Endothelial cell of umbilical vein (primary cell): ENCODE data around the gene CNST. TPM values are rescaled to one million over a fixed set of nuclear protein-coding genes. Genes with fewer than 3 reads are reported as not detected.

Experiments
- BruUV-seq: library from RNA; stranded (reverse); fragments of 400-500 nt; replicated peaks from 2 replicates; lab custom pipeline; 2021; lab: Mats Ljungman, UMichigan
- CTCF ChIA-PET: fragments of 300-600, 350-600 bp; sonication (Branson Sonifier 250); formaldehyde crosslinking; loops from one replicate; lab custom pipeline; 2021; ENCODE audit warnings: antibody characterized with exemption, inconsistent platforms; lab: Charles Lee
- POLR2A ChIA-PET: fragments of 300-600, 350-600 bp; sonication (Branson Sonifier 250); formaldehyde crosslinking; loops from one replicate; lab custom pipeline; 2021; ENCODE audit warnings: antibody characterized with exemption, inconsistent platforms; lab: Charles Lee
- DNase-seq: peaks from one replicate; pipeline ENCODE4 v3.0.0-alpha.2; 2011; ENCODE audit warnings: low read depth, low spot score
- FAIRE-seq: peaks from 2 replicates; lab custom pipeline; 2011; peaks lifted over from hg19 to GRCh38; lab: Jason Lieb, UNC
- H2AFZ ChIP-seq: 2 replicates; pipeline ENCODE4 v1.6.0; 2012; ENCODE audit warnings: low read depth, low read length, control low read depth, inconsistent platforms
- H3K27ac ChIP-seq: 2 replicates; pipeline ENCODE4 v1.5.1; 2011; ENCODE audit warnings: low read depth, mild to moderate bottlenecking, control low read depth, low read length, moderate library complexity; ENCODE audit not compliant: insufficient read depth
- H3K27me3 ChIP-seq, 2 experiments: 2 replicates each; pipeline versions ENCODE4 v1.6.0 to v1.6.1; 2011; ENCODE audit warnings: low read length in 2 of 2, mixed read lengths in 1 of 2; ENCODE audit not compliant: control insufficient read depth in 2 of 2, insufficient read depth in 2 of 2
- H3K36me3 ChIP-seq, 2 experiments: 2 replicates in 1 of 2; 3 replicates in 1 of 2; pipeline ENCODE4 v1.5.1; 2011; ENCODE audit warnings: low read length in 2 of 2, mild to moderate bottlenecking in 1 of 2, moderate library complexity in 1 of 2; ENCODE audit not compliant: control insufficient read depth in 2 of 2, insufficient read depth in 2 of 2; ENCODE audit errors: extremely low read depth in 1 of 2
- H3K4me1 ChIP-seq: 3 replicates; pipeline ENCODE4 v1.5.1; 2011; ENCODE audit warnings: mild to moderate bottlenecking, low read length; ENCODE audit not compliant: control insufficient read depth, insufficient read depth; ENCODE audit errors: extremely low read depth
- H3K4me2 ChIP-seq: 2 replicates; pipeline ENCODE4 v1.6.1; 2011; ENCODE audit warnings: low read length, control low read depth, mixed read lengths; ENCODE audit not compliant: insufficient read depth
- H3K4me3 ChIP-seq, 3 experiments: fragments of 200-600 bp in 1 of 3; sonication (generic), shearing (Covaris generic) in 1 of 3; replicated peaks in 1 of 3; 2 replicates each; pipeline ENCODE4 v1.5.1; 2011 to 2016; ENCODE audit warnings: control low read depth in 3 of 3, low read length in 3 of 3, mild to moderate bottlenecking in 2 of 3, inconsistent platforms in 1 of 3, low read depth in 1 of 3, moderate library complexity in 1 of 3; ENCODE audit not compliant: insufficient read depth in 1 of 3
- H3K79me2 ChIP-seq: 2 replicates; pipeline ENCODE4 v1.6.0; 2012; ENCODE audit warnings: low read length, inconsistent platforms; ENCODE audit not compliant: control insufficient read depth, insufficient read depth
- H3K9ac ChIP-seq: replicated peaks from 2 replicates; pipeline ENCODE3; 2011; ENCODE audit warnings: low read length, control low read depth; ENCODE audit not compliant: insufficient read depth; ENCODE audit errors: extremely low read depth
- H3K9me1 ChIP-seq: replicated peaks from 3 replicates; pipeline ENCODE4 v1.6.0; 2011; ENCODE audit warnings: mild to moderate bottlenecking, low read length; ENCODE audit not compliant: control insufficient read depth, insufficient read depth; ENCODE audit errors: extremely low read depth
- H3K9me3 ChIP-seq: replicated peaks from 2 replicates; pipeline ENCODE4 v1.5.1; 2012; ENCODE audit warnings: low read length, inconsistent platforms; ENCODE audit not compliant: control insufficient read depth, insufficient read depth
- H4K20me1 ChIP-seq: replicated peaks from 2 replicates; pipeline ENCODE3; 2011; ENCODE audit warnings: mild to moderate bottlenecking, low read length; ENCODE audit not compliant: control insufficient read depth, insufficient read depth; ENCODE audit errors: extremely low read depth
- EZH2 ChIP-seq: IDR thresholded peaks from 2 replicates; pipeline ENCODE4 v1.6.1; 2012; ENCODE audit warnings: borderline replicate concordance, low read depth, mild to moderate bottlenecking, moderate library complexity, low read length, inconsistent platforms; ENCODE audit not compliant: severe bottlenecking
- FOS ChIP-seq: IDR thresholded peaks from 2 replicates; pipeline ENCODE4 v1.6.1; 2011; ENCODE audit warnings: mild to moderate bottlenecking, low read length, moderate library complexity, borderline replicate concordance; ENCODE audit not compliant: insufficient read depth
- GATA2 ChIP-seq: IDR thresholded peaks from 2 replicates; pipeline ENCODE4 v1.7.0; 2011; ENCODE audit warnings: low read depth, mild to moderate bottlenecking, moderate library complexity, mixed read lengths, low read length; ENCODE audit not compliant: insufficient read length, insufficient read depth
- JUN ChIP-seq: IDR thresholded peaks from 2 replicates; pipeline ENCODE4 v1.6.1; 2011; ENCODE audit warnings: borderline replicate concordance, low read depth; ENCODE audit not compliant: insufficient read length, insufficient read depth
- MYC ChIP-seq: IDR thresholded peaks from one replicate; pipeline ENCODE4 v1.6.1; 2011; ENCODE audit warnings: mild to moderate bottlenecking, low read depth, low read length
- POLR2A ChIP-seq: IDR thresholded peaks from 2 replicates; pipeline ENCODE4 v1.6.1; 2012; ENCODE audit warnings: low read depth, mild to moderate bottlenecking, control low read depth, low read length
- POLR2AphosphoS5 ChIP-seq: IDR thresholded peaks from 2 replicates; pipeline ENCODE4 v1.6.1; 2012; ENCODE audit warnings: low read depth, mild to moderate bottlenecking, control low read depth, low read length, moderate library complexity; ENCODE audit not compliant: insufficient read depth
- dilution Hi-C: fragments of 300-500 bp; cut with MboI; formaldehyde crosslinking; loops from one replicate; pipeline ENCODE4 v1.15.0; 2019; ENCODE audit warnings: low sequenced_read_pairs; ENCODE audit not compliant: extremely low pct_ligation_motif_present
- intact Hi-C: fragments of 100-400 bp; cut with micrococcal nuclease; formaldehyde crosslinking; loops from one replicate; pipeline ENCODE4 v1.10.0; 2022
- polyA plus RNA-seq, 4 experiments: library from polyadenylated mRNA; depleted of rRNA in 3 of 4; stranded (reverse) in 3 of 4; unstranded in 1 of 4; fragments of >200 nt; gene quantifications; 2 replicates each; pipeline versions ENCODE4 v1.2.1 to v1.2.3, GENCODE V29; 2011 to 2012; ENCODE audit warnings: missing spikeins in 1 of 4
- total RNA-seq: library from RNA; stranded (reverse); gene quantifications from 2 replicates; pipeline ENCODE4 v1.2.3, GENCODE V29; 2021
- TF ChIP-seq, protein P1 (sequence below): IDR thresholded peaks from 2 replicates; pipeline ENCODE4 v1.6.1; 2011; ENCODE audit not compliant: insufficient read depth, insufficient read length
- TF ChIP-seq, protein P2 (sequence below), 2 donors: IDR thresholded peaks; 1 replicate in 1 of 2; 2 replicates in 1 of 2; pipeline ENCODE4 v1.5.1; 2011; ENCODE audit warnings: low read length in 2 of 2, mild to moderate bottlenecking in 2 of 2, moderate library complexity in 2 of 2, control low read depth in 1 of 2, inconsistent platforms in 1 of 2, low read depth in 1 of 2; ENCODE audit not compliant: insufficient read depth in 1 of 2; ENCODE audit errors: extremely low read depth in 1 of 2

Gene CNST
- total and polyA plus RNA-seq, 2 donors (not counting 3 experiments of a cell fraction or from before 2014, with no cell fraction given), result 6.3 to 18.1 TPM

DNA sequence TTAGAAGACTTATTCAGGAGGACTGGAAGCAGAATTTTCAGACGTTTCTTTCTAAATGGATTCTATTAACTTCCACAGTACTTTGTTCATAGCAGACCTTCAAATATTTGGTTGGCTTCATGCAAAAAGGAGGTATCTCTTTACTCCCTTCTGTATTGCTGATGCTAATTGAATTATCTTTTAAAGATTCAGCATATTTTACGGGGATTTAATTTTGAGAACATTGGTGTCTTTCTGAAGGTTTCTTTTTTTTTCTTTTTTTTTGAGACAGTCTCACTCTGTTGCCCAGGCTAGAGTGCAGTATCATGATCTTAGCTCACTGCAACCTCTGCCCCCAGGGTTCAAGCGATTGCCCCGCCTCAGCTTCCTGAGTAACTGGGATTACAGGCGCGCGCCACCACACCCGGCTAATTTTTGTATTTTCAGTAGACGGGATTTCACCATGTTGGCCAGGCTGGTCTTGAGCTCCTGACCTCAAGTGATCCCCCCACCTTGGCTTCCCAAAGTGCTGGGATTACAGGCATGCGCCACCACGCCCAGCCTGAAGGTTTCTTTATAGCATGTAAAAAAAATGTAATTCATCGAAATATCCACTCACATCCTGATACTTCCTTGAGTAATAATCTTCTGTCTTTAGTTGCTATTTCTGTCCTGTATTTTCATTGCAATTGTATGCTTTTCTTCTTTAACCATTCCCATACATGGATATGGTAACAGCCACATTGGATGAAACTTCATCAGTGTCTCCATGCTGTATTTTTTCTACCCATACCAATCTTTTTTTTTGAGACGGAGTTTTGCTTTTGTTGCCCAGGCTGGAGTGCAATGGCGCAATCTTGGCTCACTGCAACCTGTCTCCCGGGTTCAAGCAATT lies 14.5 kb downstream of the CNST start:
- H3K4me3 ChIP-seq, result no peak overlapping the region

More for the DNA sequence above, 14.5 kb downstream of the CNST start:
- H3K4me1 ChIP-seq, result peaks cover 3% of the 10 kb centered on the region
- intact Hi-C loops (no loop called here), dilution Hi-C loops (no loop called here)
- H3K27ac ChIP-seq, result no peak overlapping the region
- POLR2A ChIA-PET, result no interaction called here
- no peak overlapping the region for H3K4me2 ChIP-seq
- H3K79me2 ChIP-seq, result peaks cover 48% of the 10 kb centered on the region
- TF ChIP-seq, protein P1, sequence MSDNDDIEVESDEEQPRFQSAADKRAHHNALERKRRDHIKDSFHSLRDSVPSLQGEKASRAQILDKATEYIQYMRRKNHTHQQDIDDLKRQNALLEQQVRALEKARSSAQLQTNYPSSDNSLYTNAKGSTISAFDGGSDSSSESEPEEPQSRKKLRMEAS, result no peak
- TF ChIP-seq MYC, result no peak
- TF ChIP-seq POLR2A, result no peak
- no peak for TF ChIP-seq POLR2AphosphoS5
- no peak for TF ChIP-seq EZH2
- no peak for TF ChIP-seq JUN
- TF ChIP-seq GATA2, result no peak
- TF ChIP-seq FOS, result no peak
- TF ChIP-seq, protein P2, sequence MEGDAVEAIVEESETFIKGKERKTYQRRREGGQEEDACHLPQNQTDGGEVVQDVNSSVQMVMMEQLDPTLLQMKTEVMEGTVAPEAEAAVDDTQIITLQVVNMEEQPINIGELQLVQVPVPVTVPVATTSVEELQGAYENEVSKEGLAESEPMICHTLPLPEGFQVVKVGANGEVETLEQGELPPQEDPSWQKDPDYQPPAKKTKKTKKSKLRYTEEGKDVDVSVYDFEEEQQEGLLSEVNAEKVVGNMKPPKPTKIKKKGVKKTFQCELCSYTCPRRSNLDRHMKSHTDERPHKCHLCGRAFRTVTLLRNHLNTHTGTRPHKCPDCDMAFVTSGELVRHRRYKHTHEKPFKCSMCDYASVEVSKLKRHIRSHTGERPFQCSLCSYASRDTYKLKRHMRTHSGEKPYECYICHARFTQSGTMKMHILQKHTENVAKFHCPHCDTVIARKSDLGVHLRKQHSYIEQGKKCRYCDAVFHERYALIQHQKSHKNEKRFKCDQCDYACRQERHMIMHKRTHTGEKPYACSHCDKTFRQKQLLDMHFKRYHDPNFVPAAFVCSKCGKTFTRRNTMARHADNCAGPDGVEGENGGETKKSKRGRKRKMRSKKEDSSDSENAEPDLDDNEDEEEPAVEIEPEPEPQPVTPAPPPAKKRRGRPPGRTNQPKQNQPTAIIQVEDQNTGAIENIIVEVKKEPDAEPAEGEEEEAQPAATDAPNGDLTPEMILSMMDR (IDR thresholded peaks at IDR 0.05; ENCODE audit: extremely low read depth in 1 of 2, insufficient read depth in 1 of 2, low read depth in 1 of 2, low read length in 2 of 2), result no peak
- H3K9me3 ChIP-seq, result no peaks in the 10 kb centered on the region
- peaks cover 2 to 3% of the 10 kb centered on the region in 2 experiments for H3K36me3 ChIP-seq
- no TSS peak for BruUV-seq
- no peak overlapping the region for H3K9ac ChIP-seq
- no peaks in the 10 kb centered on the region for H4K20me1 ChIP-seq
- H3K9me1 ChIP-seq, result no peaks in the 10 kb centered on the region
- H2AFZ ChIP-seq, result no peak overlapping the region
- no peaks in the 10 kb centered on the region for H3K27me3 ChIP-seq
- FAIRE-seq (no peak), DNase-seq (no peak)
- CTCF ChIA-PET, result interaction anchor here (0.8 to 2.2 kb wide), 3 partner anchors 17 to 28 kb away, joined by 3 to 6 read pairs (median 3); no protein-coding TSS in a partner anchor
